ENCODE data around the gene FAM117A. TPM values are rescaled to one million over a fixed set of nuclear protein-coding genes. Genes with fewer than 3 reads are reported as not detected.

FAM117A gene
- total and polyA plus RNA-seq, 2 of the 8 experiments (the other 6 are each of a cell fraction or from before 2014, with no cell fraction given): 28.4 to 45.7 TPM

GRCh38 chr17:49677134-49677932, 86.6 kb downstream of the FAM117A start (continued):
- TF ChIP-seq CHD7 (IDR thresholded peaks at IDR 0.05; ENCODE audit: insufficient replicate concordance, low read length) (no peak), FOSL1 (IDR thresholded peaks at IDR 0.05; ENCODE audit: insufficient read depth, low read depth, low read length) (no peak), NANOG (IDR thresholded peaks at IDR 0.05; ENCODE audit: insufficient read depth, low read depth, low read length, poor library complexity, severe bottlenecking) (no peak), EGR1 (IDR thresholded peaks at IDR 0.05; ENCODE audit: borderline replicate concordance, low read depth, low read length) (no peak), RFX5 (IDR thresholded peaks at IDR 0.05; ENCODE audit: borderline replicate concordance, low read depth, low read length) (no peak), EZH2 (IDR thresholded peaks at IDR 0.05; ENCODE audit: low read depth, low read length, severe bottlenecking) (no peak), SUZ12 (IDR thresholded peaks at IDR 0.05; ENCODE audit: low read length) (no peak), SAP30 (IDR thresholded peaks at IDR 0.05; ENCODE audit: insufficient read depth, insufficient replicate concordance, low read length) (no peak), HDAC2 (IDR thresholded peaks at IDR 0.05; ENCODE audit: borderline replicate concordance in 1 of 2, low read depth in 2 of 2, low read length in 2 of 2) (no peak)

All from H1 (cell line).